ENCODE results near the gene CREB5.

The CREB5 gene, protein sequence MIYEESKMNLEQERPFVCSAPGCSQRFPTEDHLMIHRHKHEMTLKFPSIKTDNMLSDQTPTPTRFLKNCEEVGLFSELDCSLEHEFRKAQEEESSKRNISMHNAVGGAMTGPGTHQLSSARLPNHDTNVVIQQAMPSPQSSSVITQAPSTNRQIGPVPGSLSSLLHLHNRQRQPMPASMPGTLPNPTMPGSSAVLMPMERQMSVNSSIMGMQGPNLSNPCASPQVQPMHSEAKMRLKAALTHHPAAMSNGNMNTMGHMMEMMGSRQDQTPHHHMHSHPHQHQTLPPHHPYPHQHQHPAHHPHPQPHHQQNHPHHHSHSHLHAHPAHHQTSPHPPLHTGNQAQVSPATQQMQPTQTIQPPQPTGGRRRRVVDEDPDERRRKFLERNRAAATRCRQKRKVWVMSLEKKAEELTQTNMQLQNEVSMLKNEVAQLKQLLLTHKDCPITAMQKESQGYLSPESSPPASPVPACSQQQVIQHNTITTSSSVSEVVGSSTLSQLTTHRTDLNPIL

GRCh38 chr7:28411876-28412662 lies at the start of gene CREB5:
CREB5 (plus strand) TSS chr7:28412518; CDS start chr7:28412915, 397 bp downstream.
- H3K9me3 ChIP-seq (ENCODE audit: control insufficient read depth in 5 of 5, low read length in 5 of 5), result no peaks in the 10 kb centered on the region
- H3K4me3 ChIP-seq (ENCODE audit: low read depth in 1 of 5, low read length in 5 of 5), result peak within 1 kb of the TSS in 3 of 5 donors; percentile 72 to 82 (median 76)
- no peaks in the 10 kb centered on the region for H3K36me3 ChIP-seq (ENCODE audit: control insufficient read depth in 5 of 5, insufficient read depth in 5 of 5, low read length in 5 of 5)
- no peak within 1 kb of the TSS for H3K27ac ChIP-seq (ENCODE audit: low read depth, low read length)
- H3K27me3 ChIP-seq (ENCODE audit: control insufficient read depth in 5 of 5, insufficient read depth in 4 of 5, low read length in 5 of 5), result peaks cover 14 to 29% (median 21%) of the 10 kb centered on the region in 5 donors
- peaks cover 0 to 29% (median 23%) of the 10 kb centered on the region in 5 donors for H3K4me1 ChIP-seq (ENCODE audit: control insufficient read depth in 5 of 5, insufficient read depth in 5 of 5, low read length in 5 of 5)
- no peak within 1 kb of the TSS for H3K9ac ChIP-seq (ENCODE audit: low read length in 5 of 5)

- Histone ChIP-seq H3K9me3 (ENCODE audit: control insufficient read depth in 5 of 5, low read length in 5 of 5) (peaks cover 0 to 6% (median 4%) of the 10 kb centered on the region in 5 donors), H3K9ac (ENCODE audit: low read length in 5 of 5) (no peak overlapping the region), H3K36me3 (ENCODE audit: control insufficient read depth in 5 of 5, insufficient read depth in 5 of 5, low read length in 5 of 5) (no peaks in the 10 kb centered on the region), H3K27me3 (ENCODE audit: control insufficient read depth in 5 of 5, insufficient read depth in 4 of 5, low read length in 5 of 5) (peaks cover 0 to 4% (median 0%) of the 10 kb centered on the region in 5 donors), H3K4me3 (ENCODE audit: low read depth in 1 of 5, low read length in 5 of 5) (no peak overlapping the region), H3K27ac (ENCODE audit: low read depth, low read length) (no peak overlapping the region), H3K4me1 (ENCODE audit: control insufficient read depth in 5 of 5, insufficient read depth in 5 of 5, low read length in 5 of 5) (no peaks in the 10 kb centered on the region)
Observed at GRCh38 chr7:28362812-28363211, 49.5 kb upstream of the CREB5 start.

DNA sequence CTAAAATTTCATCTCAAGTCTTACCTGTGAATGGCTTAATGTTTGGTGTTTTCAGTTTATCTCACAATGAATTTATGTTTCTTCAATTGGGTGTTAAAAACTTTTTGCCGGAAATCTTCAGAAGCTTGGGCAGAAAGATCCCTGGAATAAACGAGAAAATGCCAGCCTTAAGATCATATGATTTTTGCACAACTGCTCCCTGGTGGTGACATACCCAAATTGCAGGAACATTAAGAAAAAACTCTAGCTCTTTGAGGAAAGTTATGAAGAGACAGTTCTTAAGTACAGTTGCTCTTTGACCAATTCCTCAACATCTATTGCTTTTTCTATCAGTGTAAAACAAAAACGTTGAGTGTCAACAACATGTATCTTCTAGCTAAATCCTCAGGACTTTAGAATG lies 48.2 kb upstream of the CREB5 start:
- H3K27ac ChIP-seq (ENCODE audit: low read depth, low read length), result no peak overlapping the region
- H3K9ac ChIP-seq (ENCODE audit: low read length in 5 of 5), result no peak overlapping the region
- no peaks in the 10 kb centered on the region for H3K27me3 ChIP-seq (ENCODE audit: control insufficient read depth in 5 of 5, insufficient read depth in 4 of 5, low read length in 5 of 5)
- no peaks in the 10 kb centered on the region for H3K4me1 ChIP-seq (ENCODE audit: control insufficient read depth in 5 of 5, insufficient read depth in 5 of 5, low read length in 5 of 5)
- no peak overlapping the region for H3K4me3 ChIP-seq (ENCODE audit: low read depth in 1 of 5, low read length in 5 of 5)
- peaks cover 0 to 6% (median 4%) of the 10 kb centered on the region in 5 donors for H3K9me3 ChIP-seq (ENCODE audit: control insufficient read depth in 5 of 5, low read length in 5 of 5)
- no peaks in the 10 kb centered on the region for H3K36me3 ChIP-seq (ENCODE audit: control insufficient read depth in 5 of 5, insufficient read depth in 5 of 5, low read length in 5 of 5)

DNA sequence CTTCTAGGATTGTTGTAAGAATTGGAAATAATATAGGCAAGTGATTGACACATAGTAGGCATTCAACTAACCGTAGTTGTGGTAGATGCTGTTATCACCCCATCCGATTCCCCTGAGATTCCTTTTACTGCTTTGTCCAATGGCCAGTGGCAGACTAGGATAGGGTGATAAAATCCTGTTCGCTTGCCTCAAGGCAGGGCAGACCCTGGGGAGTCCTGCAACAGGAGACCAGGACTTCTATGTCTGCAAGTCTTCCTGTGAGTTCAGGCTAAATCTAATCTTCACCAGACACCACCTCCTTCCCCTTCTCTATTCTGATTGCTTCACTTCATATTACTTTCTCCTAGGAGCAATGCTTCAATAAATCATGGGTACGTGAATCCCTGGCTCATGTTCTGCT lies 42.8 kb upstream of the CREB5 start:
- Histone ChIP-seq H3K27ac (ENCODE audit: low read depth, low read length) (no peak overlapping the region), H3K36me3 (ENCODE audit: control insufficient read depth in 5 of 5, insufficient read depth in 5 of 5, low read length in 5 of 5) (no peaks in the 10 kb centered on the region), H3K9me3 (ENCODE audit: control insufficient read depth in 5 of 5, low read length in 5 of 5) (peaks cover 0 to 2% (median under 1%) of the 10 kb centered on the region in 5 donors), H3K9ac (ENCODE audit: low read length in 5 of 5) (no peak overlapping the region), H3K4me3 (ENCODE audit: low read depth in 1 of 5, low read length in 5 of 5) (no peak overlapping the region), H3K27me3 (ENCODE audit: control insufficient read depth in 5 of 5, insufficient read depth in 4 of 5, low read length in 5 of 5) (no peaks in the 10 kb centered on the region), H3K4me1 (ENCODE audit: control insufficient read depth in 5 of 5, insufficient read depth in 5 of 5, low read length in 5 of 5) (no peaks in the 10 kb centered on the region)

GRCh38 chr7:28371846-28372245 lies 40.5 kb upstream of the CREB5 start:
- Histone ChIP-seq H3K9ac (ENCODE audit: low read length in 5 of 5) (no peak overlapping the region), H3K27me3 (ENCODE audit: control insufficient read depth in 5 of 5, insufficient read depth in 4 of 5, low read length in 5 of 5) (peaks cover 0 to 3% (median 0%) of the 10 kb centered on the region in 5 donors), H3K27ac (ENCODE audit: low read depth, low read length) (no peak overlapping the region), H3K36me3 (ENCODE audit: control insufficient read depth in 5 of 5, insufficient read depth in 5 of 5, low read length in 5 of 5) (no peaks in the 10 kb centered on the region), H3K4me3 (ENCODE audit: low read depth in 1 of 5, low read length in 5 of 5) (no peak overlapping the region), H3K9me3 (ENCODE audit: control insufficient read depth in 5 of 5, low read length in 5 of 5) (no peaks in the 10 kb centered on the region), H3K4me1 (ENCODE audit: control insufficient read depth in 5 of 5, insufficient read depth in 5 of 5, low read length in 5 of 5) (no peaks in the 10 kb centered on the region)

- H3K4me3 ChIP-seq (ENCODE audit: low read depth in 1 of 5, low read length in 5 of 5), result no peak overlapping the region
- H3K27me3 ChIP-seq (ENCODE audit: control insufficient read depth in 5 of 5, insufficient read depth in 4 of 5, low read length in 5 of 5), result peaks cover 0 to 3% (median 0%) of the 10 kb centered on the region in 5 donors
Observed at GRCh38 chr7:28373990-28374389, 38.3 kb upstream of the CREB5 start.

GRCh38 chr7:28375729-28376128 lies 36.6 kb upstream of the CREB5 start:
- Histone ChIP-seq H3K27ac (ENCODE audit: low read depth, low read length) (no peak overlapping the region), H3K9ac (ENCODE audit: low read length in 5 of 5) (no peak overlapping the region), H3K4me1 (ENCODE audit: control insufficient read depth in 5 of 5, insufficient read depth in 5 of 5, low read length in 5 of 5) (no peaks in the 10 kb centered on the region), H3K36me3 (ENCODE audit: control insufficient read depth in 5 of 5, insufficient read depth in 5 of 5, low read length in 5 of 5) (no peaks in the 10 kb centered on the region), H3K4me3 (ENCODE audit: low read depth in 1 of 5, low read length in 5 of 5) (no peak overlapping the region), H3K9me3 (ENCODE audit: control insufficient read depth in 5 of 5, low read length in 5 of 5) (no peaks in the 10 kb centered on the region), H3K27me3 (ENCODE audit: control insufficient read depth in 5 of 5, insufficient read depth in 4 of 5, low read length in 5 of 5) (peaks cover 0 to 7% (median 3%) of the 10 kb centered on the region in 5 donors)

More at GRCh38 chr7:28373990-28374389, 38.3 kb upstream of the CREB5 start:
- Histone ChIP-seq H3K36me3 (ENCODE audit: control insufficient read depth in 5 of 5, insufficient read depth in 5 of 5, low read length in 5 of 5) (no peaks in the 10 kb centered on the region), H3K9ac (ENCODE audit: low read length in 5 of 5) (no peak overlapping the region), H3K4me1 (ENCODE audit: control insufficient read depth in 5 of 5, insufficient read depth in 5 of 5, low read length in 5 of 5) (no peaks in the 10 kb centered on the region), H3K9me3 (ENCODE audit: control insufficient read depth in 5 of 5, low read length in 5 of 5) (no peaks in the 10 kb centered on the region), H3K27ac (ENCODE audit: low read depth, low read length) (no peak overlapping the region)

- H3K27me3 ChIP-seq (ENCODE audit: control insufficient read depth in 5 of 5, insufficient read depth in 4 of 5, low read length in 5 of 5), result peaks cover 0 to 7% (median 3%) of the 10 kb centered on the region in 5 donors
- H3K4me1 ChIP-seq (ENCODE audit: control insufficient read depth in 5 of 5, insufficient read depth in 5 of 5, low read length in 5 of 5), result no peaks in the 10 kb centered on the region
- no peaks in the 10 kb centered on the region for H3K36me3 ChIP-seq (ENCODE audit: control insufficient read depth in 5 of 5, insufficient read depth in 5 of 5, low read length in 5 of 5)
- H3K9ac ChIP-seq (ENCODE audit: low read length in 5 of 5), result no peak overlapping the region
- no peak overlapping the region for H3K4me3 ChIP-seq (ENCODE audit: low read depth in 1 of 5, low read length in 5 of 5)
- H3K27ac ChIP-seq (ENCODE audit: low read depth, low read length), result no peak overlapping the region
- no peaks in the 10 kb centered on the region for H3K9me3 ChIP-seq (ENCODE audit: control insufficient read depth in 5 of 5, low read length in 5 of 5)
Observed at GRCh38 chr7:28376634-28377033, 35.7 kb upstream of the CREB5 start.

- peaks cover 0 to 3% (median 0%) of the 10 kb centered on the region in 5 donors for H3K4me1 ChIP-seq (ENCODE audit: control insufficient read depth in 5 of 5, insufficient read depth in 5 of 5, low read length in 5 of 5)
- H3K27ac ChIP-seq (ENCODE audit: low read depth, low read length), result no peak overlapping the region
- no peaks in the 10 kb centered on the region for H3K9me3 ChIP-seq (ENCODE audit: control insufficient read depth in 5 of 5, low read length in 5 of 5)
- H3K9ac ChIP-seq (ENCODE audit: low read length in 5 of 5), result no peak overlapping the region
- no peak overlapping the region for H3K4me3 ChIP-seq (ENCODE audit: low read depth in 1 of 5, low read length in 5 of 5)
- peaks cover 0 to 7% (median 3%) of the 10 kb centered on the region in 5 donors for H3K27me3 ChIP-seq (ENCODE audit: control insufficient read depth in 5 of 5, insufficient read depth in 4 of 5, low read length in 5 of 5)
- no peaks in the 10 kb centered on the region for H3K36me3 ChIP-seq (ENCODE audit: control insufficient read depth in 5 of 5, insufficient read depth in 5 of 5, low read length in 5 of 5)
Observed at GRCh38 chr7:28378574-28379149, 33.7 kb upstream of the CREB5 start.

Measured in subcutaneous abdominal adipose tissue (tissue), 5 donors.